ENCODE results near the gene ZYG11A. TPM values are rescaled to one million over a fixed set of nuclear protein-coding genes. Genes with fewer than 3 reads are reported as not detected.
"Not testable (repeated sequence)": the region's sequence is repeated elsewhere in the genome, so short reads cannot be mapped to it uniquely, and the experiment has no call there.

Gene ZYG11A
- total and polyA plus RNA-seq, 2 donors (not counting 1 experiment from before 2014, with no cell fraction given): 0.28 to 0.50 TPM

DNA sequence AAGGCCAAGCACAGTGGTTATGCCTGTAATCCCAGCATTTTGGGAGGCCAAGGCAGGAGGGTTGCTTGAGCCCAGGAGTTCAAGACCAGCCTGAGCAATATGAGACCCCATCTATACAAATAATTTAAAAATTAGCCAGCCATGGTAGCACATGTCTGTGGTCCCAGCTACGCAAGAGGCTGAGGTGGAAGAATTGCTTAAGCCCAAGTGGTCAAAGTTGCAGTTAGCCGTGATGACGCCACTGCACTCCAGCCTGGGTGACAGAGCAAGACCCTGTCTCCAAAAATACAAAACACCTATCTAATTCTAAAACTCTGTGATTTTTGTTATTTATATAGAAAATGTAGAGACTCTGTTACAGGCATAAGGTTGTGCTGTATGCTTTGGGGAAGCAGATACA lies 44.2 kb upstream of the ZYG11A start:
- no peak for DNase-seq (ENCODE audit: low read depth in 2 of 2)
- Histone ChIP-seq H3K36me3 (ENCODE audit: control insufficient read depth, insufficient read depth, low read length) (no peaks in the 10 kb centered on the region), H3K4me2 (ENCODE audit: extremely low read depth, insufficient read depth, low read length) (no peak overlapping the region), H2AFZ (ENCODE audit: low read length) (no peak overlapping the region), H3K79me2 (ENCODE audit: control insufficient read depth, insufficient read depth, low read length) (no peaks in the 10 kb centered on the region), H3K4me3 (replicated peaks in 1 of 4; ENCODE audit: control extremely low read depth in 1 of 4, insufficient read depth in 1 of 4, low read depth in 3 of 4, low read length in 4 of 4) (no peak overlapping the region), H3K27ac (ENCODE audit: insufficient read depth, low read length) (no peak overlapping the region), H3K9ac (ENCODE audit: insufficient read depth, low read length) (no peak overlapping the region), H3K9me3 (ENCODE audit: control insufficient read depth, insufficient read depth, low read depth, low read length) (no peaks in the 10 kb centered on the region), H3K27me3 (ENCODE audit: control insufficient read depth, insufficient read depth, low read length) (no peaks in the 10 kb centered on the region), H4K20me1 (ENCODE audit: control insufficient read depth, extremely low read depth, insufficient read depth, low read length) (no peaks in the 10 kb centered on the region), H3K4me1 (ENCODE audit: control insufficient read depth, extremely low read depth, insufficient read depth, low read length) (no peaks in the 10 kb centered on the region)
- TF ChIP-seq, protein P1, sequence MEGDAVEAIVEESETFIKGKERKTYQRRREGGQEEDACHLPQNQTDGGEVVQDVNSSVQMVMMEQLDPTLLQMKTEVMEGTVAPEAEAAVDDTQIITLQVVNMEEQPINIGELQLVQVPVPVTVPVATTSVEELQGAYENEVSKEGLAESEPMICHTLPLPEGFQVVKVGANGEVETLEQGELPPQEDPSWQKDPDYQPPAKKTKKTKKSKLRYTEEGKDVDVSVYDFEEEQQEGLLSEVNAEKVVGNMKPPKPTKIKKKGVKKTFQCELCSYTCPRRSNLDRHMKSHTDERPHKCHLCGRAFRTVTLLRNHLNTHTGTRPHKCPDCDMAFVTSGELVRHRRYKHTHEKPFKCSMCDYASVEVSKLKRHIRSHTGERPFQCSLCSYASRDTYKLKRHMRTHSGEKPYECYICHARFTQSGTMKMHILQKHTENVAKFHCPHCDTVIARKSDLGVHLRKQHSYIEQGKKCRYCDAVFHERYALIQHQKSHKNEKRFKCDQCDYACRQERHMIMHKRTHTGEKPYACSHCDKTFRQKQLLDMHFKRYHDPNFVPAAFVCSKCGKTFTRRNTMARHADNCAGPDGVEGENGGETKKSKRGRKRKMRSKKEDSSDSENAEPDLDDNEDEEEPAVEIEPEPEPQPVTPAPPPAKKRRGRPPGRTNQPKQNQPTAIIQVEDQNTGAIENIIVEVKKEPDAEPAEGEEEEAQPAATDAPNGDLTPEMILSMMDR (conservative IDR thresholded peaks at IDR 0.05 in 1 of 2, IDR thresholded peaks at IDR 0.05 in 1 of 2; ENCODE audit: low read depth in 1 of 2, low read length in 2 of 2): no peak
- TF ChIP-seq EZH2 (IDR thresholded peaks at IDR 0.05; ENCODE audit: low read length, missing control alignments): no peak

DNA sequence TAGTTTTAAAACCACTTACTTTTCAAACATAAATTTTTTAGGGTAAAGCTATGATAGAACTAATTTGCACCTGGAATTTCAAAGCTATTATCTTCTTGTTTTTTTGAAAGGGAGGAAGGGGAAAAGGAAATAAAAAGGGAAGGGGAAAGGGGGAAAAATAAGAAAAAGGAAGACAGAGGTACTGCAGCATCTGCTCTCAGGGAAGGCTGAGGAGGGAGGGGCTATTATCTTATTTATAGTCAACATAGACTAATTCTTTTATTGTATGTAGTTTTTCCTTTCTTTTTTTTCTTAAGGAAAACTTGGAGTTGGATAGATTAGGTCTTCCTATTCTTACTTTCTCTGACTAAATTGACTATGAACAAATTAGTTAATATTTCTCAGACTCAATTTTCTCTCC lies 41.5 kb upstream of the ZYG11A start:
- TF ChIP-seq, protein P1 (conservative IDR thresholded peaks at IDR 0.05 in 1 of 2, IDR thresholded peaks at IDR 0.05 in 1 of 2; ENCODE audit: low read depth in 1 of 2, low read length in 2 of 2): no peak
- no peak for TF ChIP-seq EZH2 (IDR thresholded peaks at IDR 0.05; ENCODE audit: low read length, missing control alignments)
- Histone ChIP-seq H3K9ac (ENCODE audit: insufficient read depth, low read length) (no peak overlapping the region), H3K27ac (ENCODE audit: insufficient read depth, low read length) (no peak overlapping the region), H3K4me2 (ENCODE audit: extremely low read depth, insufficient read depth, low read length) (no peak overlapping the region), H3K4me3 (replicated peaks in 1 of 4; ENCODE audit: control extremely low read depth in 1 of 4, insufficient read depth in 1 of 4, low read depth in 3 of 4, low read length in 4 of 4) (no peak overlapping the region), H4K20me1 (ENCODE audit: control insufficient read depth, extremely low read depth, insufficient read depth, low read length) (no peaks in the 10 kb centered on the region), H3K36me3 (ENCODE audit: control insufficient read depth, insufficient read depth, low read length) (no peaks in the 10 kb centered on the region), H2AFZ (ENCODE audit: low read length) (no peak overlapping the region), H3K27me3 (ENCODE audit: control insufficient read depth, insufficient read depth, low read length) (no peaks in the 10 kb centered on the region), H3K79me2 (ENCODE audit: control insufficient read depth, insufficient read depth, low read length) (no peaks in the 10 kb centered on the region), H3K4me1 (ENCODE audit: control insufficient read depth, extremely low read depth, insufficient read depth, low read length) (no peaks in the 10 kb centered on the region), H3K9me3 (ENCODE audit: control insufficient read depth, insufficient read depth, low read depth, low read length) (no peaks in the 10 kb centered on the region)
- no peak for DNase-seq (ENCODE audit: low read depth in 2 of 2)

DNA sequence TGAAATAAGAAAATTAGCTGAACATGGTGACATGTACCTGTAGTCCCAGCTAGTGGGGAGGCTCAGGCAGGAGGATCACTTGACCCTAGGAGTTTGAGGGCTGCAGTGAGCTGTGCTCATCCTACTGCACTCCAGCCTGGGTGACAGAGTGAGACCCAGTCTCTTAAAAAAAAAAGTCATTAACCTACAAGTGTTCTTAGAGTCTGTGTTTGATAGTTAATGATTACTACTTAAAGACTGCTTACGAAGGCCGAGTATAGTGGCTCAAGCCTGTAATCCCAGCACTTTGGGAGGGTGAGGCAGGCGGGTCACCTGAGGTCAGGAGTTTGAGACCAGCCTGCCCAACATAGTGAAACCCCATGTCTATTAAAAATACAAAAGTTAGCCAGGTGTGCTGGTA lies 38.5 kb upstream of the ZYG11A start:
- not testable (repeated sequence) for H3K27me3 ChIP-seq (ENCODE audit: control insufficient read depth, insufficient read depth, low read length); H3K4me1 ChIP-seq (ENCODE audit: control insufficient read depth, extremely low read depth, insufficient read depth, low read length); H3K36me3 ChIP-seq (ENCODE audit: control insufficient read depth, insufficient read depth, low read length); H3K27ac ChIP-seq (ENCODE audit: insufficient read depth, low read length); H3K9ac ChIP-seq (ENCODE audit: insufficient read depth, low read length); H3K79me2 ChIP-seq (ENCODE audit: control insufficient read depth, insufficient read depth, low read length); DNase-seq (ENCODE audit: low read depth in 2 of 2); H3K4me3 ChIP-seq (replicated peaks in 1 of 4; ENCODE audit: control extremely low read depth in 1 of 4, insufficient read depth in 1 of 4, low read depth in 3 of 4, low read length in 4 of 4); H3K9me3 ChIP-seq (ENCODE audit: control insufficient read depth, insufficient read depth, low read depth, low read length); H2AFZ ChIP-seq (ENCODE audit: low read length); H3K4me2 ChIP-seq (ENCODE audit: extremely low read depth, insufficient read depth, low read length); H4K20me1 ChIP-seq (ENCODE audit: control insufficient read depth, extremely low read depth, insufficient read depth, low read length)
